AG09319 (cell line): ENCODE results near the gene ABHD16B.
"Not testable (repeated sequence)": the region's sequence is repeated elsewhere in the genome, so short reads cannot be mapped to it uniquely, and the experiment has no call there.

Source experiments
- DNase-seq: peaks from one replicate; pipeline ENCODE4 v3.0.0-alpha.2; 2010; ENCODE audit warnings: low read depth; ENCODE audit errors: extremely low read depth
- CTCF ChIP-seq: IDR thresholded peaks from 2 replicates; pipeline ENCODE4 v1.5.1; 2011; ENCODE audit warnings: low read depth, mild to moderate bottlenecking, inconsistent platforms, low read length, moderate library complexity

The ABHD16B gene

GRCh38 chr20:63863798-63864544 lies 2.7 kb downstream of the ABHD16B start:
- peak; percentile 49 for DNase-seq
- peak; percentile 66 for TF ChIP-seq CTCF

GRCh38 chr20:63864545-63864977 lies 3.3 kb downstream of the ABHD16B start:
- DNase-seq: no peak
- TF ChIP-seq CTCF: no peak

- no peak for TF ChIP-seq CTCF
- peak; percentile 91 for DNase-seq
Observed at GRCh38 chr20:63864978-63865640, 3.8 kb downstream of the ABHD16B start, which contains the start of gene TPD52L2. TPD52L2 (plus strand) TSS chr20:63865270; CDS start chr20:63865366, 96 bp downstream.

GRCh38 chr20:63867042-63867441 lies 5.7 kb downstream of the ABHD16B start:
- not testable (repeated sequence) for DNase-seq

GRCh38 chr20:63868264-63868663 lies 7.0 kb downstream of the ABHD16B start:
- TF ChIP-seq CTCF: no peak
- no peak for DNase-seq

- TF ChIP-seq CTCF: no peak
- no peak for DNase-seq
Observed at GRCh38 chr20:63873477-63873971, 12.2 kb downstream of the ABHD16B start.

- not testable (repeated sequence) for DNase-seq
Observed at GRCh38 chr20:63874241-63874640, 12.9 kb downstream of the ABHD16B start.

GRCh38 chr20:63876489-63877036 lies 15.3 kb downstream of the ABHD16B start:
- no peak for DNase-seq
- TF ChIP-seq CTCF: no peak
